NCI-H187 (cell line): ENCODE measurements around the gene DGKG.

Experiments
- DNase-seq, 2 experiments: peaks; one replicate each; lab custom pipeline; 2025; lab: John Stamatoyannopoulos, UW

The DGKG gene

DNA sequence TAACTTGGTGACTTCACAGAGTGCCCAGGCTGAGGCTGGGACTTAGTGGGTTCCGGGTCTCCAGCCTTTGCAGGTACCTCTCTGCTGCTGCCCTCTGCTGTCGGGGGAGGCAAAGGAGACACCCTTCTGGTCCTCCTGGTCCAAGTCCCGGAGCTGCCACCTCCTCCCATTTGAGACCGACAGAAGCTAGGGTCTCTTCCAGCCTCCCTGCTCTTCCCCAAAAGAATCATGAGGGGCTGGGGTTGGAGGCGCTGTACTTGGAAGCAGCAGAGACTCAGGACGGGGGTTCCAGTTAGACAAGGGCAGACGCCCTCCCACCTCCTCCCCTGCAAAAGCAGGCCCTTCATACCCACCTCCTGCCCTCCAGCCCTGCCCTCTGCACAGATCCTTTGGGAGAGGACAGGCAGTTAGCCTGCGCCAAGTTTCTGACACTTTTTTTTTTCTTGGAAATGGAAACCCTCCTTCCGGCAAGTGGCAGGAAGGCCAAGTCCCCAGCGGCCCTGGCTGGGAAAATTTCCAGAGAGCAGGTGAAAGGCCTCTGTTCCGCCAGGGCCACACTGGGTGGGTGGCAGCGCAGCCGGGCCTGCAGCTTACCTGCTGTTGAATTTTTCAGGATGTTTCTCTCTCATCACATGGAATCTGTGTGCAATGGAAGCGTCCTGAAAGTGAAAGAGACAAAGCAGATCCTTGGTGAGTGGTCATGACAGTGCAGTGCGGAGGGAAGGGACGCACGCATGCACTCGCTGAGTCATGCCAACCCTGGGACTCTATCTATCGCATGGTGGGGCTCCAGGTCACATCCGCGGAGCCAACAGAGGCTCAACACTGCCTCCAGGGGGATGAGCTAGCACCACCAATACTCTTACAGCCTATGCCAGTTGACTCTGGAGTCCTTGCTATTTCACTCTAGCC is 119.9 kb downstream of the DGKG start:
- DNase-seq = no peak

DNA sequence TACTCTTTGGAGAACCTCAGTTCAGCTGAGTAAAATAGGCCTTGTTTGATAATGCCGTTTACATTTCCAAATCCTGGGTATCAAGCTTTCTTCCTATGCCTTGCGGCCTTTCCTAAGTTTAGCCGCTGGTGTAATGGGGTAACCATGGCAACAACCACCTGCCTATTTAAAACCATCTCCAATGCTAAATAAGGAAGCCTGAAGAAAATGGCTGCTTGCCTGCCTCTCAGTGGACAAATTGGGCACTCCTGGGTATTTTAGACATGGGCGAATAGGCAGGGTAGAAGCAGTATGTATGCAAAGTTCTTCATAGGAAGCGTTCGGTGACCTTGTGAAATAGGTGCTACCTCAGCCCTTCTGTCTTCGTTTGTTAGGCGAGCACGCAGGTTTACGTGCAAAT is 122.7 kb downstream of the DGKG start:
- DNase-seq = no peak

DNA sequence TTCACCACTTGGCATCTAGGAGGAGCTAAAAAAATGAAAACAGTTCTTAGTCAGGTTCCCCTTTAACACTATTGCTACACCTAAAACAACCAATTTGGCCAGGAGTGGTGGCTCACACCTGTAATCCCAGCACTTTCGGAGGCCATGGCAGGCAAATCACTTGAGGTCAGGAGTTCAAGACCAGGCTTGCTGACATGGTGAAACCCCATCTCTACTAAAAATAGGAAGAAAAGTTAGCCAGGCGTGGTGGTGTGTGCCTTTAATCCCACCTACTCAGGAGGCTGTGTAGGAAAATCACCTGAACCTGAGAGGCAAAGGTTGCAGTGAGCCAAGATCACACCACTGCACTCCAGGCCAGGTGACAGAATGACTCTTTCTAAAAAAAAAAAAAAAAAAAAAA is 124.1 kb downstream of the DGKG start:
- DNase-seq = no peak

DNA sequence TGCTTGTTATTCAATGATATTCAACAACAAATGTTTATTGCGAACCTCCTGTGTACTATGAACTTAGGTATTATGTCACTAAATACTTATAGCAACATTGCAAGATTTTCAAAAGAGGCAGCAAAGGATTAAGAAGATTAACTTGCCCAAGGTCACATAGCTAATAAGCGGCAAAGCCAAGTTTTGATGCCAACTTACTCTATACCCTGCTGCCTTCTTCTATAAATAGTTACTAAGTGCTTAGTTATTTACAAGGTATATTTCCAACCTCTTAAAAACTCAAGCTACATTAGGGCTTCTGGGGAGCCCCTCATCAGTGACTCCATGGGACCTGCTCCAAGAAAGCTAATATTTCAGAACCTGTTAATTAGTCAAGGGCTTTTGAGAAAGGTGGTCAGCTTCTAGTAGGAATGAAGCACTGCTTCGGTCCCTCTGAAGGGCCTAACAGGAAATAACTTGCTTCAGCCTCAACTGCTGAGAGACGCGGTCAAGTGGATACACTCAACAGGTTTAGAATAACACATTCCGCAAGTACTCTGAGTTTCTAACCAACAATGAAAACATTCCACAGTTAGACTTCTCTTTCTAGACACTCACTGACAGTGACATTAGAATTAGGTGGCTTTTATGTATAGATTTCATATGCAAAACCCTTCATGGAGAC is 125.5 kb downstream of the DGKG start:
- no peak for DNase-seq

DNA sequence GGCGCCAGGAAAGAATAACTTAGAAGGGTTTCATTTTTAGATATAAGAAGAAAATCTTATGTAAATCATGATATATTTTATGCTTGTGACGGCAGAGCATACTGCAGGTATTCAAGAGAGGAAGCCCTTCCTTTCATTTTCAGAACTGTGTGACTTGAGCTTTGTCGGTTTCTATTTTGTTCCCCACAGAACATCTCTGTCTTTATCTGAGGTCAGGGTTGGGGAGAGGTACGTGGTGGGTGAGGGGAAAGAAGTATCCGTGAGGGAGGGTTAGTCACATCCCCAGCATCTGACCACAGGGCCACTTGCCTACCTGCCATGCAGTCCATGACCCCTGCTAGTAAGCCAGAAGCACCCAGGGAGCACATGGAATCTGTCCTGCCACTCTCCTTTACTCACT is 126.5 kb downstream of the DGKG start:
- no peak for DNase-seq

DNA sequence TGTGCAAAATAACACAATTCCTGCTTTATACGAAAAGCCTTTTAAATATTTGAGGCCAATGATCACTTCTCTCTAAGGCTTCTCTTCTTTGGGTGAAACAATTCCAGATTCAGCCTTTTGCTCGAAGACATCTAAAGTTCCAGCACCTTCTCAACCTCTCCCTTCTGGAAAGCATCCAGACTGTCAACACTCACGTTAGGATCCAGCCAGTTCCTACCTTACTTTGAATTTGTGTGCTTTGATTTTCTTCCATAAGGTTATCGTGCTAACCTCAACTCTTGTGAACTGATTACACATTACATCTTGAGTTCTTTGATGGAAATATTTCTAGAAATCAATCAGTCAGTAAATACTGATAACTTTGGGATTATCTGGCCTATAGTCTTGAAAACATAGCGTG is 127.9 kb downstream of the DGKG start:
- no peak for DNase-seq

DNA sequence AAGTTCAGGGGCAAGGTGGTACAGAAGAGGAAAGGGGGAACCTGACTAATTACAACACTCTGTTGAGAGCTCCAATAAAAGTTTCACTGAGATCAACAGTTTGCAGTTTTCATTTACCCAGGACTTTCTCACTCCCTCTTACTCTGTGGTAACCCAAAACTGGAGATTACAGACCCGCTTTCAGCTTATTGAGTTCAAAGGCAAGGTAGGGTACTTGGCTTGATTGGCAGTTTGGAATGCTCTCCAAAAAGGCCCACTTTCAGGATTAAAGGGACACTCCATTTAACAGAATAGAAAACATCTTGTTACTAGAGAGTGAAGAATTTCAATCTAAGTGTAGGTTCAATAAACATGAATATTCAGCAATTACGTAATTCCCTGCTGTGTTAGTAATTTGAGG is 135.6 kb downstream of the DGKG start:
- DNase-seq = no peak

DNA sequence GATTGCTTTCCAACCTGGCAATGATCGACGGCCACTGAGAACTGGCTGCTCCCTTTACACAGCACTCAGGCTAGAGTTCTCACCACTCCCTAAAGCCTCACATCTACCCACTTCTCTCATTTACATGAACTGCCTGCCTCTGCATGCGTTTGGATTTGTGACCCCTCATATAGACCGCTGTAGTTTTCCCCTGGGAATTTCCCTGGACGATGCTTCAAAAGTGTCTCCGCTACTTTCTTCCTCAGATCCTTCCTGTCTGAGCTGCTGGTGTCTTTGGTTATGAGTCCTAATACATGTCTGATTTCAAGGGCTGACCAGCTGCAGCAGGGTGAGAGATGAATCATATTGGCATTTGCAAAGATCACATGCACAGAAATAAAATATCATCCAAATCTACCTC is 136.4 kb downstream of the DGKG start:
- no peak for DNase-seq

DNA sequence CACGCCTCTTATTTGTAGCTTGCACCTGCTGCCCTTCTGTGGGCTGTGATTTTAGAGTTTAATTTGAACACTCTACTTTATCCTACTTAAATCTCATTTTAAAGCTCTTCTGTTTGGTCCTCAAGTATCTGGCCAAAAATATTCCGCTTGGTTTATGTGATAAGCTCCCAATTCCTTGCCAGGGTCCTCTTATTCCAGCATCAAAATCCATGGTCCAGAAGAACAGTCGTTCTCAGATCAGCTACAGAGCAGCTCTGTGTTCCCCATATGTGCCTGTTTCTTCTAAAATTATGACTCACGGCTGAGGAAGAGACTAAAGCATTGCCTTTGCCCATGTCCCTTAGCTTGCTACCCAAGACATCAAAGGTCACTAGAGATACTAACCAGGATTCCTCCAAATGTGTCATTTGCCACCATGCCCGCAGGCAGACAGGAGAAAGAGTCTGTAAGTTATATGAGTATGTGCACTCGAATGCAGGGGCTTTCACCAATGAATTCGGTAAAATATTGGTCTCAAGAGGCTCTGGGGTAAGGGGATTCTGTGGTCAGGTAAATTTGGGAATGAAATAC is 137.9 kb downstream of the DGKG start:
- no peak for DNase-seq

DNA sequence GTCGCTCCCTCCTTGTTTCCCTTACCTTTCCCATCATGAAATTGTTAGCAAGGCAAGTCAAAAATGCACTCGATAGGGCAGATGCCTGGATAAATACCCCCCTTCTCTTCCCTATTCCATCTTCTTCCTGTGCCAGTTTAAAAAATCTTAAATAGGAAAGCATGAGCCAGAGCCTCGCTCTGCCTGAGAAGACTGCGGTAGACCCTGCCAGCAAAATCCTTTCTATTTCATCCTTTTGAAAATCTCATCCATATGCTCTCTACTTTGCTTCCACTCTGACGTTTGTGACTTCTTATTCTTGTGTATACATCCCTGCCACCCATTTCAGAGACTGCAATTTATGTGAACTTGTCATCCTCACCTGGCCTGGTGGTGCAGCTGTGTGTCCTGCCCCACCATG is 138.6 kb downstream of the DGKG start:
- no peak for DNase-seq

DNA sequence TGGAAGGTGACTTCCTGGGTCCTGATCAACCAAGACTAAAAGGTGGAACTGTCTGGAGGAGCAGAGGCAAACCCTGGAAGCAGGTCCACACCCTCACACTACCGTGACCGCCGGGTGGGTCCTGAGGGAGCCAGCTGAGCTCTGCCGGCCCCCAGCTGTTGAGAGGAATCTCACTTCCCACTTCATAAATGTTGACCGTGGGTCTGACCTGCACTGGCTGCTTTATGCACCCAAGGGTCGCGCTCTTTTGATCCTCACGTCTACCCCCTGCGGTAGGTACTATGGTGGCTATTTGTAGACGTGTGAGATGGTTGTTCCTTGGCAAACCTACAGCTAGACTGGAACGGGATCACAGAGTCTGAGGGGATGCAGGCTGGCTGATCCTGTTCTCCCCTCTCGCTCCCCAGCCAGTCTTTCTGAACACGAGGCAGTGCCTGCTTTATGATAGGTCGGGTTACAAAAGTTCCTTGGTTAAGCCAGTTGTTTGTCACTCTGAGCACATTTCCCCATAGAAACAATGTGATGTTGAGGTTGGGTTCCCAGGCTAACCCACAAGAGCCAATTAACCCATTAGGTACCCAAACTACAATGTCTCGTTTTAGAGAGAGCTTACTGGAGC is 140.2 kb downstream of the DGKG start:
- DNase-seq = no peak

DNA sequence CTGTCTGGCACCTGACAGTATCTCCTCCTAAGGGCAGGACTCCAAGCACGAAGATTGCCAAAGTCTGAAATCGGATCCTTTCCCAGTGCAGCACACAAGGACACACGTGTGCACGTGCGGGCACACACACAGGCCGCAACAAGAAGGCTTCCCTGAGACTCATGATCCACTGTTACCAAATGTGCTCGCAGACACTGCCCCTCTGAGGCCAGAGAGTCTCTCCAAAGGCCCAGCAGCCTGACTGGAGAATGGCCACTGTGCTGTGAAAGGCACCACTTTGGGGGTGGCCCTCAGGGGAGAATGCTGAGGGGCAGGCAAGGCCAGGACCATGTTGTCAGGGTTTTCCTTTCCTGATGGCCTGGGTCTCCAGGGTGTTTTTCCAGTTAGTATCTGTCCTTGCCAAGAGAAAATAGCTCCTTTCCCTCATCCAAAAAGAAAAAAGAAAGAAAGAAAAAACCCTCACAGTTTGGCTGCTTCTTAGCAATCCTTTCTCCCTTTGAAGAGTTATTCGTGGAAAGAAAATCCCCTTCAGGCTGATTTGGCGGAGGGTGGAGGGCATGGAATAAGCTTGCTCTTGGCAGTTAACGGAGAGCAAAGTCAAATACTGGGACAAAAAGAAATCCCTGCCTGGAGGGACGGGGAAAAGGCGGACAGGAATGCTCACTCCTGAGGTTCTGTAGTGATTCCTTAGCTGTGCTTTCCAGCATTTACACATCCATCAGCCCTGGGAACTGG is 141.0 kb downstream of the DGKG start:
- no peak for DNase-seq

DNA sequence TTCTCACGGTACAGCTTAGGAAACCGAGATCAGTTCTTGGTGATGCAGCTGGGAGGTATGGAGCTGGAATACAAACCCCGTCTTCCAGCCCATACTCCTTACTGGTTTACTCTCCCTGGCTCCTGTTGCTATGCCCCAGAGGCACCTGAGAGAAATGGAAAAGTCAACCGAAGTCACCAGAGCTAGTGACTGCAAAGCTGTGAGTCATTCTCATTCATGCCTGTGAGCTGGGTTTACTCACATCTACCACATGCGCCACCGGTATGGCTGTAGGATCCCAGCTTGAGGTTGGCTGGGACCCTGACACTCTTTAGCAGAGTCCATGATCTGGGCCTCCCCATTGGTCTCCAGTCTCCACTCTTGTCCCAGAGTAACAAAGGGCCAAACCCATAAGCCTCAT is 141.7 kb downstream of the DGKG start:
- DNase-seq = no peak

DNA sequence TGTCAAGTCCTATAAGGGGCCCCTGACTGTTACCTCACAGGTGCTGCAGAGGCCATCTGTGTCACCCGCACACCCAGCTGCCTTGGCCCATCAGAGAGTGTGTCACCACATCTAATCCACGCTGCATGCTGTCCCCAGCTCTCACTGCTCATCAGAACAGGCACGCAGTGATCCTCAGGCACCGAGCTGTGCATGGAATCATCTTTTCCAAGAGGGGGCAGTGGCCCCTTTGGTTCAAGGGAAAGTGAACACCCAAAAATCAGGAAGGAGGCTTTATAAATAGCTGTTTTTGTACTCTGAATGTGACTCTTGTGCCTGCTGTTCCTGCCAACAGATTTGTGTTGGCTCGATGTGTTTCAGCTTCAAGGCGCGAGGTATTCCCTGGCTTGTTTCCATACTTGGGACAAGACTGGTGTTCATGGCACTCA is 142.8 kb downstream of the DGKG start:
- no peak for DNase-seq

DNA sequence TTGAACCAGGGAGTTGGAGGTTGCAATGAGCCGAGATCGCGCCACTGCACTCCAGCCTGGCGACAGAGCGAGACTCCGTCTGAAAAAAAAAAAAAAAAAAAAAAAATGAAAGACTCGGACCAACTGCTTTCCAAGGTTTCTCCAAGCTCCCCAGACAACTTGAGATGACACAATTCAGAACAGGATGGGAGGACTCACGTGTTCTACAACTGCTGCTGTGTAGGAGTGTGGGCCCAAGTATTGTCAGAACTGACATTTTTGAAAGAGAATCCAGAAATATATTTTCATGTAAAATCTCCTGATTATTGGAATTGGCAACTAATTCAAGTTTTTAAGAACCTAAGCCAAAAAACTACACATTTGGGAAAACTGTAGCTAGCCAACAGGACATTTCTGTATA is 143.6 kb downstream of the DGKG start:
- DNase-seq = no peak

DNA sequence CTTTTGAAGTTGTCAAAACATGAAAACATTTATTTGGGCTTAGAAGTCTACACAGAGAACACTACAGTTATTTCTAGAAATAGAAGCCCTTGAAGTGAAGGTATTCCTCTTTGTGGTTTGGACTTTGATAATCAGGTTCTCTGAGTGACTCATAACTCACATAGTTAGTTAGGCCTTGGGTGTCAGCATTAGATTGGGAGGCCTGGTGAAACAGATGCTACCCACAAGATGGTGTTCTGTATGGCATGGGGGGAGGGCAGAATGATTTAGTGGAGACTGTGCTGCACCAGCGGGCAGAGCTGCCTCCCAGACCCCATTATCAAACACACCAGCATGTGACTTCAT is 144.2 kb downstream of the DGKG start:
- no peak for DNase-seq

DNA sequence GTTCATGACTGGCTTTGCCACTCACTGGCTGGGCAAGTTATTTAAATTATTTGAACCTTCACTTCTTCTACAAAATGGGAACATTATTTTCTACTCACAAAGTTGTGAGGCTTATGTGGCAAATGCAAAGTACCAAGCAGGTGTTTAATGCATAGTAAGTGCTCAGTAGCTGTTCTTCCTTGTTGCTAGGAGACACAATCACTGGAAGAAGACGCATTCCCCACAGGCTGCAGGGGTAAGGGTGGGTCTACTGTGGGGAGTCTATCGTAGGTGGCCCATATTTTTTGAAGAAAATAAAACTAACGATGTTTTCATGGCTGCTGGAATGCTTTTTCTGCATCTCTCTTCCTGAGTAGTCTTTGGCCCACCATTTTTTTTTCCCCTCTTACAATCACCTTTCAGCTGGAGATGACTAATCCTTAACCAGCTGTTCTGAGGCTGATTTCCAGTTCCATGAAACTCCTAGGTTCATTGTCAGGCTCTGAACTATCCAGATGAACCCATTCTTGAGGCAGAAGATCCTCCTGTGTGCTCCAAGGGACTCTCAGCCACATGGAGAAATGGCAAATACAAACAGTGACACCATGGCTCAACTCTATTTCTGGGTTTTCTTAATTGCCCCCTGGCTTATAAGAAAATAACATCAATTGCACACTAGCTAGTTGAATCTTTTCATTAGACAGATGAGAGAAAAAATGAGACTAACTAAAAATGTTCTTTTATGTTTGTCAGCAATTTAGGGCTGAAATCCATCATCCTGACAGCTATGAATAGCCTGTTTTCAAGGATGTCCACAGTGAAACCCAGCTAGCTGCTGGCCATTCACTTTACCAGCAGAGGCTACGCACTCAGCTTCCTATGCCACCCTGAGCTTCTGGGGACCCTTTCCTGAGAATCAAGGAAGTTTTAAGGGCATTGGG is 144.9 kb downstream of the DGKG start:
- DNase-seq = no peak

DNA sequence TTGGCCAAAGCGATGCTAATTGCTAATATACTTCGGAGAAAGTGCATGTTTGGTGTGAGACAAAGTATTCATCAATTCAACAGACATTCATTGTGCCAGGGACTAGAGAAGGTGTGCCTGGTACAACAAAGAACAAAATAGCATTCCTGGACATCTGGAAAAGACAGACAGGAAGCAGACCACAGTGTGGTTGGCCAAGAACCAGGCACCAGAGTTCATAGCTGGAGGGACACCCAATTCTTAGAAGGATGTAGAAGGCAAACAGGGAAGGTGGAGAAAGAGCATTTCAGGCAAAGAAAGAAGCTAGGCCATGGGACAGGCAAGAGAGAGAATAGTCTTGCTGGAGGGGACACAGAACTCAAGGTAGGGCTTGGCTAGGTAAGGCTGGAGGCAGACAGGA is 147.4 kb downstream of the DGKG start:
- no peak for DNase-seq

DNA sequence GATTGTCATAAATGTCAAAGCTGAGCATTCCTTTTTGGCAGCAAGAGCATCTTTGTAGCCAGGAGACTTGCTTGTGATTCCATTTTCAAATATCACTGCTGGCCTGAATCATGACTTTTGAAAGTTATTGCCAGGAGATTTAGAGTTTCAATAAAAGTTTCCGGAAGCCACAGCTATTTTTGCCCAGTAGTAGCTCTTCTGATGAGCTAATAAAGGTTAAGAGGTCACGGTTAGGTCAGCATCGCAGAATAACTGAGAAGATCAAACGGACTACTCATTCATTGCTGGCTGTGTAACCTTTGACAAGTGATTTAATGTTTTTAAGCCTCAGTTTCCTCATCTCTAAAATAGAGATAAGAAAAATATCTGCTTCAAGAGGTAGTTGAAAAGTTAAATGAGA is 148.1 kb downstream of the DGKG start:
- DNase-seq = no peak

DNA sequence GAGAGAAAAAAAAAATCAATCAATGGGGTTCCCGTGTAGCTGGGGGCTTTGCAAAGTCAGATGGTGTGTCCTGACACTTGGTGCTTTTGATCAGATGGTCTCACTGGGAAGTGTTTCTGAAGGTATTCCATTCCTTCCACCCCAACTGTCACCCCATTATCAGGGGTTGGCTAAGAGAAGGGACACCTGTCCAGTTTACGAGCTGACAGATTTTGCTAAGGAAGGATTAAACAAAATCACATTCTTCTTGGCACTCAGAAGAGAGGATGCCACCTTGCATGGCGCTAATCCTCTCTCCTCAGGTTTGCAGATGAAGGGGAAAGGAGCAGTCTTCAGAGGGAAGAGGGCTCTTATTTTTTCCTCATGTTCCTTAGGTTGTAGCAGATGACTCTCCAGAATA is 149.4 kb downstream of the DGKG start:
- no peak for DNase-seq

DNA sequence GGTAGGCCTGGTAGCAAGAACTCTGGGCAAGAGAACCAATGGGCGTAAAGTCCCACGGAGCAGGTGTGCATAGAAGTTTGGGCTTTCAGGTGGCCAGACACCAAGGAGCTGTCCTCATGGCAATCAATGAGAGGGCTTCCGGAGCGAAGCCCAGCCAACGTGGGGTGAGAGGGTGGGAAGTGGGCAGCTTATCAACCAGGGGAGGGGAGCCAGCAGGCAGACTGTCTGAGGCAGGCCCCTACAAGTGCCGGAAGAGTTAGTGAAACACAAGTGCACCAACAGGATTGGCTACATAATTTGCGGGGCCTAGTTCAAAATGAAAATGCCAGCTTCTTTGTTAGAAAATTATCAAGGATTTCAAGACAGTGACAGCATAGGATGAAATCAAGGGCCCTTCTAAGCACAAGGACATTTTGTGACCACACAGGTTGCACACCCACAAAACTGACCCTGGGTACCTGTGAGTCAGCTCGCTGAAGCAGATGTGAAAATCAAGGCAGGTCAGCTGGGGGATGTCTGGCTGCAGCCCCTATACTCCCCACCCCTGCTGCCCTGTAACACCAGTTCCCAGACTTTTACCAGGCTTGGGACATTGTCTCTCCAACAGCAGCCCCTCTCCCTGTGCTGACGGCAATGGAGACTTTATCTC is 151.1 kb downstream of the DGKG start:
- DNase-seq = no peak
